Measurements from ENCODE around the gene PRPF40A.

Gene PRPF40A

GRCh38 chr2:152617456-152618192, 99.6 kb downstream of the PRPF40A start:
- DNase-seq (ENCODE audit: low spot score): no peak

- DNase-seq (ENCODE audit: low spot score): no peak
These were observed 102.1 kb downstream of the PRPF40A start for GRCh38 chr2:152615177-152615576.

DNA sequence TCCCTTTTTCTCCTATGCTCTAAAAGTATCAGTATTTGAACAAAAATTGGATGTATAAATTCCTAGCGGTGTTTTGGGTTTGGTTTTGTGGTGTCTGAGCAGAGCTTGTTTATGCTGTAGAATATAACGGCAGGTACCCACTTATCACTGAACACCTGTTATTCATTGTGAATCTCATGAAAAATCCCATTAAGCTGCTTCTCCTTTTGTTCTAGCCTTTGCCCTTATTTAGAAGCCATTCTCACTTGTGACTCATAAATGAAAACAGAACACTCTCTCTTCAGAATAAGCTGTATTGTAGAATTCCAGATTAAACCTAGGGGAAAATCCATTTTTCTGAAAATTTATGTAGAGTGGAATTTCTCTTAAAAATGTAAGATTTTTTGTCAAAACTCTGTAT, 104.0 kb downstream of the PRPF40A start:
- no peak for DNase-seq (ENCODE audit: low spot score)

GRCh38 chr2:152611458-152612231, 105.6 kb downstream of the PRPF40A start:
- DNase-seq (ENCODE audit: low spot score): no peak

- DNase-seq (ENCODE audit: low spot score): no peak
These were observed 107.6 kb downstream of the PRPF40A start for GRCh38 chr2:152609699-152610098.

DNA sequence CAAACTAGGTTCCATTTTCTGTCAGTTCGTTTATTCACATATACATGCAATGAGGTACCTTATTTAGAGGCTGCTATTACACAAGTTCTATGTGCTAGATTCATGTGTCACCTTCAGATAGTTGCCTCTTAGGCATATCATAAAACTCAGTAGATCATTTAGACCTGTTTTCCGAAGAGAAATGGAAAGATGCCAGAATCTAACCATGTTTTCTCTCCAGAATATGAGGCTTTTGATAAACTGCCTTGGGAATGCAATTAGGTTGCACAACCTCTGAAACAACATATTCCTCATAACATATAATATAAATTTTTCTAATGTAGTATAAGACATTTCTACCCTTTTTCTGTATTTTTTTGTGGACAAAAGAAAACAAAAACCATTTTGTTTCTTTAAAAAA, 108.1 kb downstream of the PRPF40A start:
- DNase-seq (ENCODE audit: low spot score): peak; percentile 63

- no peak for DNase-seq (ENCODE audit: low spot score)
These were observed 109.4 kb downstream of the PRPF40A start for GRCh38 chr2:152607793-152608300.

GRCh38 chr2:152606941-152607340, 110.3 kb downstream of the PRPF40A start:
- DNase-seq (ENCODE audit: low spot score): no peak

- DNase-seq (ENCODE audit: low spot score): no peak
These were observed 111.2 kb downstream of the PRPF40A start for GRCh38 chr2:152606081-152606480.

DNA sequence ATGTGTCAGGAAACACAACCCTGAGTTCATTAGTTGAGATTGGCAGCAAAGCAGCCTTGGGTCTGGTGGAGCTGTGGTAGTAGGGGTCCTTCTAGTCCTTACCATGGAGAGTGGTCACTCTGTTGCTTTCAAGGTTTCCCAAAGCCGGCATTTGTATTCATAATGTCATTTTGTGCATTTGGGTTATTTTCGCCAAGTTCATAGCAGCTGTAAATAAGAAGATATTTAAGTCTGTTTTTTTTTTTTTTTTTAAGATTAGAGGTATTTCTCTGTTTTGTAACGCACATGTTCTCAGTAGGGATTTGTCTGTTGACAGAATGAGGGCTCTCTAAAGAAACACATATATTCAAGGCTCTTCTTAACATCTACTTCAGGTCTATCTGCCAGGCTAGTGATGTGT, 114.1 kb downstream of the PRPF40A start:
- DNase-seq (ENCODE audit: low spot score): no peak

DNA sequence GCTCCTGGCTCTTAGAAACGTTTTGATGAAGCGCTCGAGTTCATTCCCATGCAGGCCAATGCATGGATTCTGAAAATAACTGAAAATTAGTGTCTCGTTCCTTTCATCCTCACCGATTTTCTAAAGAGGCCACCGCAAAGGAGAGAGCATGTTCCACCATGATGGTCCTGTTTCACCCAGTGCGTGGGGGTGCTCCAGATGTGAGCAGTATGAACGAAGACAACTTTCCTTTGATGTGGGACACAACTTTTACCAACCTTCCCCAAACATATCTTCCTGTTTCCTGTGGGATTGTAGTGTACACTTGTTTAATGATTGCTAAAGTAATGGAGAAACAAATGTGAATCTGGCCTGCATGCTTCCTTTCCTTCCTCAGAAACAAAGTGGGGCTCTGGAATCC, 114.5 kb downstream of the PRPF40A start:
- DNase-seq (ENCODE audit: low spot score): no peak

All from hematopoietic multipotent progenitor cell treated with erythropoietin and hydrocortisone succinate and interleukin-3 and kit ligand, for 17 days (in vitro differentiated cells).